T-cell (primary cell): Measurements from ENCODE around the gene P2RY11. TPM values are rescaled to one million over a fixed set of nuclear protein-coding genes. Genes with fewer than 3 reads are reported as not detected.
A peak's percentile ranks its signal among the peaks of the same experiment; 100 is the strongest.

Source experiments
- ATAC-seq, 4 experiments: fragments of 200-7000 bp in 3 of 4; fragments of 150-1000 bp in 1 of 4; cut with Tn5 transposase; replicated peaks in 1 of 4; 1 replicate in 3 of 4; 2 replicates in 1 of 4; pipeline ENCODE4 v1.10.0; 2021; ENCODE audit warnings: moderate library complexity in 3 of 4, mild to moderate bottlenecking in 2 of 4, moderate number of reproducible peaks in 1 of 4
- CTCF ChIA-PET, 2 donors: fragments of 300-600 bp; sonication (Branson Sonifier 250); formaldehyde crosslinking; loops; one replicate each; lab custom pipeline; 2022; ENCODE audit warnings: antibody characterized with exemption in 2 of 2; lab: Charles Lee
- POLR2A ChIA-PET, 2 donors: fragments of 300-600 bp; sonication (Branson Sonifier 250); formaldehyde crosslinking; loops; one replicate each; lab custom pipeline; 2022; ENCODE audit warnings: antibody characterized with exemption in 2 of 2; lab: Charles Lee
- DNase-seq, 35 experiments: peaks; one replicate each; pipeline versions ENCODE4 v3.0.0 to v3.0.0-alpha.2; 2013 to 2023
- H3K27ac ChIP-seq: one replicate; pipeline ENCODE4 v1.5.1; 2013; ENCODE audit warnings: low read length
- H3K27me3 ChIP-seq, 2 experiments: replicated peaks in 1 of 2; 1 replicate in 1 of 2; 2 replicates in 1 of 2; pipeline versions ENCODE4 v1.6.1 to v1.7.0; 2013; ENCODE audit warnings: low read length in 1 of 2, mixed read lengths in 1 of 2; ENCODE audit not compliant: control insufficient read depth in 2 of 2, insufficient read depth in 2 of 2; ENCODE audit errors: extremely low read depth in 1 of 2
- H3K36me3 ChIP-seq, 2 donors: 1 replicate in 1 of 2; 2 replicates in 1 of 2; pipeline versions ENCODE4 v1.6.1 to v1.7.0; 2013; ENCODE audit warnings: low read length in 1 of 2; ENCODE audit not compliant: control insufficient read depth in 2 of 2, insufficient read depth in 1 of 2; ENCODE audit errors: extremely low read depth in 1 of 2
- H3K4me1 ChIP-seq, 2 experiments: 1 replicate in 1 of 2; 2 replicates in 1 of 2; pipeline versions ENCODE4 v1.6.1 to v1.7.0; 2013; ENCODE audit warnings: low read length in 2 of 2, mixed read lengths in 1 of 2; ENCODE audit not compliant: insufficient read depth in 2 of 2, control insufficient read depth in 1 of 2; ENCODE audit errors: extremely low read depth in 1 of 2
- H3K4me3 ChIP-seq, 2 donors: 1 replicate in 1 of 2; 2 replicates in 1 of 2; pipeline versions ENCODE4 v1.5.1 to v1.7.0; 2013; ENCODE audit warnings: mild to moderate bottlenecking in 2 of 2, low read length in 1 of 2, moderate library complexity in 1 of 2; ENCODE audit not compliant: control insufficient read depth in 1 of 2; ENCODE audit errors: extremely low read depth in 1 of 2
- H3K9me3 ChIP-seq: 2 replicates; pipeline ENCODE4 v1.7.0; 2013
- H3K27ac Mint-ChIP-seq, 2 donors: one replicate each; pipeline ENCODE4 v1.8.0; 2020 to 2021; ENCODE audit warnings: mild to moderate bottlenecking in 2 of 2, mixed read lengths in 2 of 2
- H3K27me3 Mint-ChIP-seq, 2 donors: one replicate each; pipeline ENCODE4 v1.8.0; 2021 to 2022; ENCODE audit warnings: mixed read lengths in 2 of 2
- H3K36me3 Mint-ChIP-seq: one replicate; pipeline ENCODE4 v1.8.0; 2021; ENCODE audit warnings: mixed read lengths
- H3K4me1 Mint-ChIP-seq, 3 donors: one replicate each; pipeline ENCODE4 v1.8.0; 2020 to 2022; ENCODE audit warnings: mixed read lengths in 3 of 3, mild to moderate bottlenecking in 1 of 3
- H3K4me3 Mint-ChIP-seq, 3 donors: one replicate each; pipeline ENCODE4 v1.8.0; 2020 to 2022; ENCODE audit warnings: mild to moderate bottlenecking in 3 of 3, mixed read lengths in 3 of 3, moderate library complexity in 3 of 3
- H3K9me3 Mint-ChIP-seq, 3 donors: one replicate each; pipeline ENCODE4 v1.8.0; 2020 to 2022; ENCODE audit warnings: mixed read lengths in 3 of 3
- WGBS: methylation state at CpG from one replicate; pipeline ENCODE4 v1.1.5; 2013; ENCODE audit warnings: missing lambda C conversion rate; ENCODE audit not compliant: insufficient coverage; 5-methylcytosine and 5-hydroxymethylcytosine counted together
- total RNA-seq, 35 experiments: library from RNA in 6 of 35; stranded (reverse) in 6 of 35; fragments of 120-200 nt in 1 of 35; gene quantifications; one replicate each; pipeline versions ENCODE4 v1.2.1 to v1.2.4 and lab custom pipeline; 2013 to 2026

The P2RY11 gene
- total RNA-seq, 5 donors from 2014 or later (not counting 1 experiment from before 2014, with no cell fraction given), result 58.8 to 75.2 (median 61.7) TPM

- Mint-ChIP-seq H3K36me3 (peaks cover 35% of the 10 kb centered on the region), H3K27me3 (no peaks in the 10 kb centered on the region), H3K4me3 (peak overlapping the region in 1 of 3 donors; percentile 61), H3K9me3 (no peaks in the 10 kb centered on the region), H3K4me1 (peaks cover 32 to 52% (median 42%) of the 10 kb centered on the region in 3 donors), H3K27ac (peak overlapping the region; percentile 86 to 89)
- peak in 3 of 4 experiments; percentile 1 to 3 (median 2) for ATAC-seq
- H3K27me3 ChIP-seq, result no peaks in the 10 kb centered on the region
- peak overlapping the region in 1 of 2 donors; percentile 21 for H3K4me3 ChIP-seq
- H3K36me3 ChIP-seq, result peaks cover 31 to 74% of the 10 kb centered on the region in 2 donors
- ChIA-PET POLR2A (no interaction called here), CTCF (interaction anchor here (0.5 to 2.5 kb wide), 6 partner anchors 9 to 335 kb away, joined by 3 to 16 read pairs (median 4); no protein-coding TSS in a partner anchor)
- H3K27ac ChIP-seq, result peak overlapping the region; percentile 81
- no peaks in the 10 kb centered on the region for H3K9me3 ChIP-seq
- H3K4me1 ChIP-seq, result peaks cover 6 to 94% of the 10 kb centered on the region in 2 experiments
- 70% methylated on average over 19 of the region's 19 CpGs for WGBS
- DNase-seq, result peak in 2 of 35 experiments; percentile 25 to 42
Observed at GRCh38 chr19:10113592-10113963, 2.1 kb downstream of the P2RY11 start.

- peaks cover 36 to 57% (median 46%) of the 10 kb centered on the region in 3 donors for H3K4me1 Mint-ChIP-seq
- H3K36me3 Mint-ChIP-seq, result peaks cover 35% of the 10 kb centered on the region
- H3K9me3 Mint-ChIP-seq, result no peaks in the 10 kb centered on the region
- no peak overlapping the region for H3K4me3 Mint-ChIP-seq
- Histone ChIP-seq H3K36me3 (peaks cover 29 to 74% of the 10 kb centered on the region in 2 donors), H3K9me3 (no peaks in the 10 kb centered on the region), H3K27me3 (no peaks in the 10 kb centered on the region), H3K27ac (peak overlapping the region; percentile 81), H3K4me3 (no peak overlapping the region), H3K4me1 (peaks cover 11 to 98% of the 10 kb centered on the region in 2 experiments)
- 92% methylated on average over 39 of the region's 43 CpGs for WGBS
- ATAC-seq (no peak), DNase-seq (peak in 2 of 35 experiments; percentile 16 to 27)
- H3K27me3 Mint-ChIP-seq, result no peaks in the 10 kb centered on the region
- ChIA-PET CTCF (interaction anchor here (0.6 to 1.7 kb wide), 3 partner anchors 10 to 607 kb away, joined by 3 to 10 read pairs (median 3); no protein-coding TSS in a partner anchor), POLR2A (interaction anchor here in 1 of 2 donors (0.8 kb wide), 1 partner anchor 29 kb away, joined by 5 read pairs; no protein-coding TSS in a partner anchor)
- peak overlapping the region in 1 of 2 donors; percentile 89 for H3K27ac Mint-ChIP-seq
Observed at GRCh38 chr19:10113964-10114650, 2.6 kb downstream of the P2RY11 start.

DNA sequence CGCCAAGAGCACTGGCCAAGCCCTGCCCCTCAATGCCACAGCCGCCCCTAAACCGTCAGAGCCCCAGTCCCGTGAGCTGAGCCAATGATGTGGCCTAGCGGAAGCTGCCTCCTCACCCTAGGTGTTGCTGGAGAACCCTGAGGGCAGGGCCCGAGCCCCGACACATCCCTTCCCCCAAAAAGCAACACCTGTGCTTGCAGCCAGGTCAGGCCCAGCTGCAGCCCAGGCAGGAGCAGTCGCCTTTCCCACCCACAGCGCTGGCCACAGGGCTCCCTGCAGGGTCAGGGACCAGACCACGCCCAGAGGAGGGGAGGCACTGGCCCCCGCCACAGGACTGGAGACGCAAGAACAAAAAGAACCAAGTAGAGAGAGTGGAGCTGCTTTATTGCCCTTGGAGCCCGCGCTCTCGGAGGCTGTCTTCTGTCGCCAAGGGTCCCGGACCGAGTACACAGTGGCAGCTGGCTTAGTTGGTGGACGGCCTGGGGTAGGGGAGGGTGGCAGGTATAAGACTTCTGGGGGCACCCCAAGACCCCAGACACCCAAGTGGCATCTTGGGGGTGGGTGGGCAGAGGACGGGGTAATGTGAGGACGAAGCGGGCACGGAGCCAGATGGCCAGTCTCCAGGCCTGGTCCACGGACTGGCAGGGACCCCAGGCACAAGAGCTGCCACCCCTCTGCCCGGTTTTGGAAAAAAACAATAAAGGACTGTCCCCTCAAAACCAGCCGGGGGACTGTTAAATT lies 3.3 kb downstream of the P2RY11 start:
- CTCF ChIA-PET, result interaction anchor here in 1 of 2 donors (0.6 to 1.0 kb wide), 2 partner anchors 19 to 607 kb away, joined by 3 read pairs; no protein-coding TSS in a partner anchor
- ATAC-seq, result no peak

DNA sequence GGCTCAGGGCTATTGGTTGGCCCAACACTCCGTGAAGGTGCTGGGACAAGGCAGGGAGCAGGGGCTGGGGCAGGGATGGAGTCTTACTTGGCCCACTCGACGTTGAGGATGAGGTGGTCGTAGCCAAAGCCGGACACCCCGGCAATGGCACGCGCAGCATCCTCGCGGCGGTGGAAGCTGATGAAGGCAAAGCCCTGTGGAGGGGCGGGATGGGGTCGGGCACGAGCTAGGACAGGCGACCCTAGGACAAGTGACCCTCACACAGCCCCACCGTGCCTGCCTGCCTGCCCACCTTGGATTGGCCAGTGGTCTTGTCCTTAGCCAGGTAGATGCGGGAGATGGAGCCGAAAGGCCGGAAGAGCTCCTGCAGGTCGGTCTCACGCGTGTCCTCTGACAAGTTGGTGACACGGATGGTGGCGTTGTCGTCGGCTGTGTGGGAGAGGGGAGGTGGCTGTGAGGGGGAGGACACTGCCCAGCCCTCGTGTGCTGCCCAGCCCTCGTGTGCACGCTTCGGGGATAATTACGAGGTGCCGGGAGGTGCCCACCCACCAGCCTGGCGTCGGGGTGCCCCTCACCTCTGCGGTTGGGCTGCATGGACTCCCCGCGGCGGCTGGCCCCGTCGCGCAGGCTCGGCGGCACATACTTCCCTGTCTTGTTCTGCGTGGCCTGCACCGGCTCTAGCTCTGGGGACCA lies 4.0 kb downstream of the P2RY11 start:
- H3K4me1 Mint-ChIP-seq, result peaks cover 40 to 61% (median 52%) of the 10 kb centered on the region in 3 donors
- Histone ChIP-seq H3K27ac (no peak overlapping the region), H3K36me3 (peaks cover 20 to 59% of the 10 kb centered on the region in 2 donors), H3K4me1 (peaks cover 12 to 95% of the 10 kb centered on the region in 2 experiments), H3K27me3 (no peaks in the 10 kb centered on the region), H3K4me3 (no peak overlapping the region), H3K9me3 (no peaks in the 10 kb centered on the region)
- 90% methylated on average over 35 of the region's 45 CpGs for WGBS
- H3K9me3 Mint-ChIP-seq, result no peaks in the 10 kb centered on the region
- ChIA-PET POLR2A (interaction anchor here (0.5 to 0.6 kb wide), 3 partner anchors 27 to 643 kb away, joined by 3 to 8 read pairs (median 4); no protein-coding TSS in a partner anchor), CTCF (interaction anchor here (0.6 to 2.1 kb wide), 4 partner anchors 9 to 132 kb away, joined by 3 to 5 read pairs (median 4); partner anchors contain the start of gene PPAN (in 1 of the 2))
- ATAC-seq, result no peak
- no peaks in the 10 kb centered on the region for H3K27me3 Mint-ChIP-seq
- no peak overlapping the region for H3K4me3 Mint-ChIP-seq
- no peak overlapping the region for H3K27ac Mint-ChIP-seq
- DNase-seq, result no peak
- H3K36me3 Mint-ChIP-seq, result peaks cover 26% of the 10 kb centered on the region

More for the DNA sequence above, 3.3 kb downstream of the P2RY11 start:
- peak overlapping the region in 1 of 2 donors; percentile 28 for H3K27ac Mint-ChIP-seq
- Histone ChIP-seq H3K27me3 (no peaks in the 10 kb centered on the region), H3K9me3 (no peaks in the 10 kb centered on the region), H3K4me3 (no peak overlapping the region), H3K27ac (no peak overlapping the region), H3K4me1 (peaks cover 12 to 95% of the 10 kb centered on the region in 2 experiments), H3K36me3 (peaks cover 22 to 66% of the 10 kb centered on the region in 2 donors)
- no peak overlapping the region for H3K4me3 Mint-ChIP-seq
- no peaks in the 10 kb centered on the region for H3K9me3 Mint-ChIP-seq
- 82% methylated on average over 23 of the region's 26 CpGs for WGBS
- H3K4me1 Mint-ChIP-seq, result peaks cover 41 to 61% (median 50%) of the 10 kb centered on the region in 3 donors
- no peak for DNase-seq
- H3K36me3 Mint-ChIP-seq, result peaks cover 31% of the 10 kb centered on the region
- no peaks in the 10 kb centered on the region for H3K27me3 Mint-ChIP-seq
- POLR2A ChIA-PET, result interaction anchor here in 1 of 2 donors (0.5 to 0.8 kb wide), 2 partner anchors 28 kb away, joined by 5 to 8 read pairs; no protein-coding TSS in a partner anchor

DNA sequence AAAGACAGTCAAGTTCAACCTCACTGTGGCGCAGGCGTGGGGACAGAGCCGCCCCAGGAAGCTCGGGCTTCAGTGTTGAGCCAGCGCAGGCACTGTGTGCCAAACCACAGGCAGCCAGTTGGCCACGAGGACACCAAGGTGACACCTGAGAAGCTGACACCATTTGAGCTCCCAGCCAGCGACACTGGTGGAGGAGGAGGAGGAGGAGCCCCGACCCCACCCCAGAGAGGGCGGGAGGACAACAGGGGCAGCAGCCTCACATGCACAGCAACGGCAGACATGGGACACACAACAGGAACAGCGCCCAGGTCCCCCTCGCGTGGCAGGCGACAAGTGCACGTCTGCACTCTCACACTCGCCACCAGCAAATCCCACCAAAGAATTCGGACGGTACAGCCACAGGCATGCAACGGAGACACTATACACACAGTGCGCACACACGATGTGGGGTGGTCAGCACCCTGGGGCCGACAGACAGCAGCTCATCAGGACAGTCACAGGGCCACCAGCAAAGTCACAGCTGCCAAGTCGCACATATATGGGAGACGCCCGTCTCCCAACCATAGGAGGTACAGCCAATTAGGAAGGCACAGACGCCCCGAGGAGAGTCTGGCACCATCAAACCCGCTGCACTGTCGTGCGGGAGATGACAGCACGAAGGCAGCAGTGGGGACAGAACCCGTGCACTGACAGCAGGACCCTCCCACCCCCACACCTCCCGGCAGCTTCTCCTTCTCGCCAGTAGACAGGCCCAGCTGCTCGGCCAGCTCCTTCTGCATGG lies 4.8 kb downstream of the P2RY11 start:
- no peak overlapping the region for H3K4me3 Mint-ChIP-seq
- H3K36me3 ChIP-seq, result peaks cover 20 to 52% of the 10 kb centered on the region in 2 donors
- CTCF ChIA-PET, result interaction anchor here (0.6 to 2.1 kb wide), 4 partner anchors 10 to 131 kb away, joined by 3 to 5 read pairs (median 4); partner anchors contain the start of gene PPAN (in 1 of the 2)

More for the DNA sequence above, 4.8 kb downstream of the P2RY11 start:
- no peak overlapping the region for H3K27ac ChIP-seq
- POLR2A ChIA-PET, result interaction anchor here (0.6 kb wide), 2 partner anchors 96 to 642 kb away, joined by 3 to 4 read pairs; no protein-coding TSS in a partner anchor
- H3K4me1 ChIP-seq, result peaks cover 12 to 87% of the 10 kb centered on the region in 2 experiments
- no peaks in the 10 kb centered on the region for H3K27me3 ChIP-seq
- H3K9me3 ChIP-seq, result no peaks in the 10 kb centered on the region
- H3K27me3 Mint-ChIP-seq, result no peaks in the 10 kb centered on the region
- WGBS, result 84% methylated on average over 25 of the region's 35 CpGs
- peak overlapping the region in 1 of 2 donors; percentile 55 for H3K27ac Mint-ChIP-seq
- H3K36me3 Mint-ChIP-seq, result peaks cover 23% of the 10 kb centered on the region
- ATAC-seq (no peak), DNase-seq (peak in 1 of 35 experiments; percentile 14)
- no peak overlapping the region for H3K4me3 ChIP-seq
- H3K9me3 Mint-ChIP-seq, result no peaks in the 10 kb centered on the region
- peaks cover 36 to 59% (median 50%) of the 10 kb centered on the region in 3 donors for H3K4me1 Mint-ChIP-seq
